GM21381 (cell line): ENCODE measurements around the gene LMX1B.

ENCODE experiments used
- ATAC-seq: cut with Tn5 transposase; IDR thresholded peaks from one replicate; pipeline ENCODE4 v1.9.1; 2021; ENCODE audit warnings: mild to moderate bottlenecking, moderate library complexity; ENCODE audit not compliant: unreplicated experiment

LMX1B gene

DNA sequence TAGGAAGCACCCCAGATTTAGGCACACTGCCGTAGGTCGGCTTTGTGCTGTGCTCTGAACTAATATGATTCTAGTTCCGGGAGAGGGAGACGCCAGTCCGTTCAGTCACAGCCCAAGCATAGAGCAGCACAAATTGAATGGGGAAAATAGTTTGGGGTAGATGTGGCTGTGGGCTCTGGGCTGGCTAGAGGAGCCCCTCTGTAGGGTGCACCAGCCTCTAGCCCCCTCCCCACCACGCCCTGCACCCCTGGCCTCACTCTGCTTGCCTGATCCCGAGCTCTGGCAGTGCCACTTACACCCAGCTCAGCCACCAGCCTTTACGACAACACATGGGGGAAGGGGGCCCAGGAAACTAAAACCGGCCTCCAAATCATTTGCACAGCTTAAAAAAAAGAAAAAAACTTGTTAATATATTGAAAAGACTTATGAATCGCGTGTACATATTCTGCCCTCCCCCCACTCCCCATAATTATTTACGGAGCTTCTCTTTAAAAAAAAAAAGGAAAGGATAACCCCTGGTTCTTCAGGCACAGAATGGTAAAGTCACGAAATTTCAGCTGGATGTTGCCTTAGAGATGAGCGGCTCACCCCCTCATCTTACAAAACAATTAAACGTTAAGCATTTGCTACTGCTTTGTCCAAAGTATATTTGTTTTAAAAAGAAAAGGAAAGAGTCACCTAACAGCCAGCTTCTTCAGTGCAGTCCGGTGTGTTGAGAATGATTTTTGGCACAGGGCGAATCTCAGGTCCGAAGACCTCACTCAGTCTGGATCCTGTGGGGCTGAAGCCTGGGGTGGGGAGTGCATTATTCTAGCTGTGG is 3.5 kb downstream of the LMX1B start:
- ATAC-seq = no peak

DNA sequence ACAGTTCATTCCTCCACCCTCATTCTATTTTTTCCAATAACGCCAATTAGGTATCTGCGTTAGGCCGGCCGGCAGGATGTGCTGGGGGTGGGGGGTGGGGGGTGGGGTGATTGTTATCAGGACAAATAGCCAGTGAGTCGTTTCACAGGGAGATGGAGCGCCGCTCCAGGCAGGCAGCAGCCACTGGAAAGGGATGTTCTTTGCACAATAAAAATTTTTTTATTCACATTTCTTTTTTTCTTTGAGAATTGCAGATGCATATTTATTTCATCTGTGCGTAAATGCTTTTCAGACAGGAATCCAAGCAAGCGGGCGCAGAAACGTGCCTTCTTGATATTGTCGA is 4.1 kb downstream of the LMX1B start:
- ATAC-seq = no peak

DNA sequence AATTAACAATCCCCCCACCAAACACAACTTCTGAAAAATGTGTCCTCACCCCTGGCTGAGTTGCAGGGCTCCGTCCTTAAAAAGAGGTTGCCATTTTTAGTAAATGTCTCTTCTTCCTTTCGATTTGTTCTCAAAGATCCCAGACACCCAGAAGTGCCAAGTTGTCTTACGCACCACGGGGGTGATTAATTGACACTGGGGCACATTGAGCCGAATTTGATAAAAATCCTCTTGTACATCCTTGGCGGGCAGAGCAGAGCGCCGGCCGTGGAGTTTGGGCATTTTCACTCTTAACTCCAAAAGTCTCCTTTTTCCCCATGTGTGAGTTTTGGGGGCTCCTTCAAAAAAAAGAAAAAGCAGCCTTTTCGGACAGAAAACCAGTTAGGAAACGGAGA is 4.5 kb downstream of the LMX1B start:
- ATAC-seq = no peak

DNA sequence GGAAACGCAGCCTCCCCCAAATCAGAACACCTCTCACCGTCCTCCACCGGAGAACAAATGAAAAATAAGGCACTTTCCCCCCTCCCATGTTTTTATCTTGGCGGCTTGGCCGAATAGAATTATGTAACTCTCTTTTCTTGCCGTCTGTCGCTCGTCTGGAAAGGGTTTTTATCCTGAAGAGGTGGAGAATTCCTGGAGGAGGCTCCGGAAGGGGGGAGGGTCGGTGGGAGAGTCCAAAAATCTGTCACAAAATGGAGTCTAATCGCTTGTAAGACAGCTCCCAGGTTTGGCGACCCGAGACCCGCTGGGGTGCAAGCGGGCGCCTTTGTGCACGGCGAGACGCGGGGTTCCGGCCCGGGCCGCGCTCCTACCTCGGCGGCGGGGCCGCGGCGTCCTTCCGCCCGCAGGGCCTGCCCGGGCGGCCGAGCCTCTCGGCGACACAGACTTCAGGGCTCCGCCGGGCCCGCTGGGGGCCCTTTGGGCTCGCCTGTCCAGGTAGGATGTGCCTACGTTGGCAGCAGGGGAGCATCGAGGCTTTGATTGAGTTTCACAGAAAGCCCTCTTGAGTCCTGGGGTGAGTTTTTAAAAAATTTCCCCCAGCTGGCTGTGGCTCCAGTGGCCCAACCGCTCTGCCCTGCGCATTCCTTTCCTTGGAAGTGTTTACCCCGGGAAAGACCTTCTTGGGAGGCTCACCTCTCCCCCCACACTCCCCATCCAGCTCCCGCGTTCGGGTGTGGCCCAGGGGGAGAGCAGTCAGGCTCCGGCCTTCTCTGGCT is 5.0 kb downstream of the LMX1B start:
- ATAC-seq = no peak

DNA sequence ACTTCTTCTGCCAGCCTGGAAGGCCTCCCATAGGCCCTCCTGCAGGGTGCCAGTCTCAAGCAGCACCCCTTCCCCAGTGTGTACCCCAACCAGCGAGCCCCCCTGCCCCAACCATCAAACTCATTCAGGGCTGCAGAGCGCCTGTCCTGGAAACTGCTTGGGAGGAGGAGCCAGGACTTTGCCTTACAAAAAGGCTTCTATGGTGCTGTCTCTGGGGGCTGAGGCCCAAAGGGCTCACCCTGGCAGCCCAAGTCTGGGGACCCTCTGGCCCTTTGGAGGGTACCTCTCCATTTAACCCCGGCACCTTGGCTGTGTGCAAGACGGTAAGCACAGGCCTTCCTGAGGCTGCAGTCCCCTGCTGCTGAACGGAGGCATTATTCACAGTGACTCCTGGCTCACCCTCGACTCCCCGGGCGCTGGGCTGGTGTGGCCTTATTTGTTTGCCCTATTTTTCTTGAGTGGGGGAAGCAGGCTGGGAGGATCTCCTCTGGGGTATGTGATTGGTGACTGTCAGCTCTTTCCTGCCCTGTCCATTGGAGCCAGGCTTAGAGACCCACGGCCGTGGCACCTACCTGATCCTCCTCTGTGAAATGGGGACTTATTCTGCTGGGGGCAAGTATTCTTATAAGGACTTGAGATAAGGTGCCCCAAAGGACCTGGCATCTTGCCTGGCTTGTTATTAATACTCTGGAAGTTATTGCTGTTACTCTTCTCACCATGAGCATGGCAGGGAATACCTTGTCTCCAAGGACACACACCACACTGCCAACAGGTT is 5.8 kb downstream of the LMX1B start:
- ATAC-seq = no peak

DNA sequence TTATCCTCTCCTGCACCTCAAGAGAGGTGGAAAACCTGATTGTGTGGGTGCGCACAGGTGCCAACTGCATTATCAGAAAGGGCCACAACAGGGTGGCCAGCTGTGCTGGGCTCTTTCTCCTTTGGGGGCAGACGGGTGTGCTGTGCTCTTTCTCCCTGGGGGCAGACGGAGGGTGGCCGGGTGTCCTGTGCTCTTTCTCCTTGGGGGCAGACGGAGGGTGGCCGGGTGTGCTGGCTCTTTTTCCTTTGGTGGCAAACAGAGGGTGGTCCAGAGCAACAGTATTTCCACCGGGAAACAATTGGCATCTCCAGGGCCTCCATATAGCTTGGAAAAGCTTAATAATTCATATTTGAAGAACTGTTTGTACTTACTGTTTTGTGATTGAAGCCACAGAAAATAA is 6.8 kb downstream of the LMX1B start:
- ATAC-seq = no peak

DNA sequence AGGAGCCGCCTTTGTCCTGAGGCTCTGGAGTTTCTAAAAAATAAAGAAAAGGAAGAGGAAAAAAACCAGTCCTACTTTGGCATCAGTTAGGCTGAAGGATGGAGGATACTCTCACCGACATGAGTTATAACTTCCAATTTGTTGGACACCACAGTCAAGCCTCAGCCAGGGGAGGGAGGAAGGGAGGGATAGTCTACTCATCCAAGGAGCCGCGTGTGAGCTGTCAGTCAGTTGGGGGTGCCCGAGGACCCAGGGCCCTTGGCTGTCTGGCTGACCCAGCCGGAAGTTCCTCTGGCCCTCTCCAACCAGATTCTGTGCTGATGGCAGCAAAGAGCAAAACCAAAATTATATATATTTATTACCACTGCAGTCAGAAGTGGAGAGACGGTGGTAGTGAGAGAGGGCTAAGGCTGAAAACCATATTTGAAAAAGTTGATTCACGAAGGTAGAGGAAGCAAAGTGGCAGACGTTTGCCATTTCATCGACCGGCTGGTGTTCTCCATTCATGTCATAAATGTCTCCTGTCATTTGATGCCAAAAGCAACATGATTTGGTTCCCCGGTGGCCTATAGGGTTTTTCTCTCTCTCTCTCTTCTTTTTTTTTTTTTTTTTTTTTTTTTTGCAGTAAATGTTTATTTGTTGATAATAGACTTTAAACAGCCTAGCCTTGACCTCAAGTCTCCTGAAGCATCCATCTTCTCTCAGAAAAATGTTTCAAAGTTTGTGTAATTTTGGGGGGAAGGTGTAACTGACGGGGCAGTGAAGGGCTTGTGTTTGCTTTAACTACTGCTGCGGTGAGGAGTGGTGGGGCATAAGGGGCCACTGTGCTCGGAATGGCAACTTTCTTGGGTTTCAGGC is 7.6 kb downstream of the LMX1B start:
- ATAC-seq = no peak

DNA sequence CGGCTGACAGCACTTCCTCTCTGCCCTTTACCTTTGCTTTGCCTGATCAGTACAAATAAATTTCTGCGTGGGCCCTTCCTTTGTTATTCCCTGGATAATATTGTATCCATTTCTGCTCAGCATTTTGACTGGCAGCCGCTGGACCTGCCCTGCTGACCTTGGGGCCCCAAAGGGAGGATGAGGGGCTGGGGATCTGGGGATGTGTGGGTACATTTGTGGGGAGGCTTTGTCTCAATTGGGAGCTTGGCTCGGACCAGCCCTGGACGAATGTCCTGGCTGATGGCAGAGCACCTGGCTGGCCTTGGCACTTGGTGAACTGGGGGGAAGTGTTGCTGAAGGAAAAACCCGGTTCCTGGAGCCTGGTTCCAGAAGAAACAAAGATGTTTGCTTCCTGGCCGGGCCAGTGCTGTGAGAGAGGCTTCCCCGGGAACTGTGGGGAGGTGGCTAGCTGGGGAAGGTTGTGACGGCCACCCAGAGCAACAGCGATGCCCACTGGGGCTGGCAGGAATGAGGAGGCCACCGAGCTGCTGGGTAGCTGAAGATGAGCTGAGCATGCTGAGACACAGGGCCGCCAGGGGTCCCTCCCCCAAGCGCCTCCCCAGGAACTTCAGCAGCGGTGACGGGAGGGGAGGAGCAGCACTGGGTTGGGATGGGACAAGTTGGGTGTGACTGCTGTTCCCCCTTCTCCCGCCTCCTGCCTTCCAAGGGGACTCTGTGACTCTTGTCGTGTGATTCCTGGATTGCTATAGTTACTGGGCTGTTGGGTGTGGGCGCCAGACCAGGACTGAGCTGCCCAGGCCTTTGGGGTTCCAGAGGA is 8.4 kb downstream of the LMX1B start:
- ATAC-seq = no peak

DNA sequence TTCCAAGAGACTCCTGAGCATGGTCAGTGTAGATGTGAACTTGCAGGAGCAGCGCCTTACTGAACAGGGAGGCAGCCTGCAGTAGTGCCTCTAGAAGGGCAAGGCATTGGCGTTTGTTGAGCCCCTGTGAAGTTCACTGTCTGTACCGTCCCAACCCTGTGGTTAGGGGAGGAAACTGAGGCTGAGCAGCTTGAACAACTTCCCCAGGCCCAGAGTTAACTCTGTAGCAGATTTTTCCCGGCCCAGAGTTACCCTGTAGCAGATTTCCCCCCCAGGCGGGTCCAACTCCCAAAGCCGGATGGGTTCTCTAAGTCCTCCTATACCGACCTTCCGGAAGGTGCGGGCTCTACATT is 9.6 kb downstream of the LMX1B start:
- ATAC-seq = no peak

DNA sequence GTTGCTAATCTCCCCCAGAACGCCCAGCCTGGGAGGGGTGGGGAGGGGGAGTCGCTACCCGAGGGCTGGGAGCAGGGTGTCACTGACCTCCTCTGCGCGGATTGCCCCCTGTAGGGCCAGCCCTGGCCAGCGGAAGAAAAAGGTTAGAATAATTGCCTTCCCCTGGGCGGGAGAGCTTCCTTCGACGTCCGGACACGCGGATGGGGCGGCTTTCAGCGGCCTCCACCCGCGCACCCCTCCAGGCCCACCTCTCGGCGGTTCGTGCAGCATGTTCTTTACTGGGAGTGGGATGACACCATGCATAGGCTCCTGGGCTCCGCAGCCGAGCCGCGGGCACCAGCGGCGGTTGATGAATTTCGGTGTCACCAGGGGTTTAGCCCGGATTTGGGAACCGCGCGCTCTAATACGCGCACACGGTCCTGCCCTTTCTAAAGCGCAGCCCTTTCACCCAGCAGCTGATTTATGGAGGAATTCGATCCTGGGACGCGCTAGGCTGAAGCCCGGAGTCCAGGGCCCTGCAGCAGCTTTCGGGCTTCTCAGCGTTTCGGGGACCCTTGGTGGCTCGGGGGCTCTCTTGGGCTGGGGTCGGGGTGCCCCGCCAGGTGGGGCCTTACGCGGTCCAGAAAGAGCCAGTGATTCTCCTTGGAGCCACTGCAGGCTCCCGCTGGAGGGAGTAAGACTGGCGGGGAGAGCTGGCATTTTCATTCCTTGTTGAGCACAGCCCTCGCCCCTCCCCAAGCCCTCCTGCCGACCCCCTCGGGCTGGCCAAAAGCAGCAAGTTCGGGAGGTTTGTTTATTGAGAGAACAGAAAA is 10.1 kb downstream of the LMX1B start:
- ATAC-seq = no peak

DNA sequence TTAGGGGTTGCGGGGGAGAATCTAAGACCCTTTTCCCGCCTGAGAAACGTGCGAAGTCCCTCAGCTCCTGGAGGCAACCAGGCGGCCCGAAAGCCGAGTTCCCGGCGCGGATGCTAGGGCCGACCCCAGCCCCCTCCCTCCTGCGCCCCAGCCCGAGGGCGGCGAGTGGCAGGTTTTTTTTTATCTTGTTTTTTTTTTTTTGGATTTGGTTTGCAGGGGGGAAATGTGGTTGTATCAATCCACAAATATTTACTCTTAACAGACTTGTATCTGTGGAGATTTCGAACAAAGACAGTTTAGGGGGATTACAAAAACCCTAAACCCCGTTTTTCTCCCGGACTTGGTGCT is 10.7 kb downstream of the LMX1B start:
- no peak for ATAC-seq

DNA sequence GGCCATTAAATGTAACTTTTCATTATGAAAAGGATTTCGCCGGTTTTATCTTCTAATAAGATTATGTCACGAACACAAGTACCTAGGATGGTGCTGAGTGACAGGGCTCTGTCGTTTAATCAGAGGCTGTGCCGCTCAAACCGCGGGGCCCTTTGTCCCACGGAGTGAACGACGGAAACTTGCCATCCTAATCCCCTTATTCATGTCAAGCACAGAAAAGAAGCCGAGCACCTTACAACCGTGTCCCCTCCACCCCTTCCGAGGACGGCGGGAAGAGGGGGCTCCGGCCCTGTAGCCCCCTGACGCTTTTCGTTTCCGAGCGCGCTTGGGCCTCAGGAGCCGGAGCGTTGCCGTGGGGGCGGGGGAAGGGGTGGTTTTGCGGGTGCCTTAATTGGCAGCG is 11.2 kb downstream of the LMX1B start:
- no peak for ATAC-seq

DNA sequence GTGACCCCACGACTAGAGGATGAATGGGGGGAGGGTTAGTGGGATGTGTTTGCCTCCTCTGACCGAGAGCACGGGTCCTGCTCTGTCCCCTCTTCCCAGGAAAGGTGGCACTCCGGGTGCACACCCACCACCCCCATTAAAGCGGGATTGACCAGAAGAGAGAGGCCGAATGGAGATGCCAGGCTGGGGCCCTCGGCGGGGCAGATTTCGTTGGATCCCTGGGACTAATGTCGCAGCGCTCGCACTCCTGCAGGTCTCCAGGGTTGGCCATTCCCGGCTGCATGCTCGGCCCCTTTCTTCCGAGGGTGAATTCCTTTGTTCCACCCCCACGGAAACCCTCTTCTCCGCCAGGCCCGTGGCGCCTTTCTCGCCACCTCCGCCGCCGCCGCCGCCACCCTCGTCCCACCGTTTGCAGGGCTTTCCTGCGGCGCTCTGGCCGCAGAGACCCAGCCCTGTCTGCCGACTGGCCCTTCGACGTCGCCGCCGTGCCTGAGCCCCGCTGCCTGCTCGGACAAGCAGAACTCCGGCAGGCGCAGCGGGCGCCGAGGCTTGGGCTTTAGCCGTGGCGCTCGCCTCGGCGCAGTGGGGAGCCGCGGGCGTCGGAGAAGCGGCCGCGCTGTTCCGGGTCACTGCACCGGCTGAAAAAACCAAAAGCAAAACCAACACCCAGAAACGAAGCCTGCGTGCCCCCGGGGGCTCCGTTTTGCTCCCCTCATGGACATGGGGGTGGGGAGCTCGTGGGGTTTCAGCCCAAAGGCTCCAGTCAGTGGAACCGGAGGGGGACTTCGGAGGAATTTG is 11.8 kb downstream of the LMX1B start:
- ATAC-seq = no peak

DNA sequence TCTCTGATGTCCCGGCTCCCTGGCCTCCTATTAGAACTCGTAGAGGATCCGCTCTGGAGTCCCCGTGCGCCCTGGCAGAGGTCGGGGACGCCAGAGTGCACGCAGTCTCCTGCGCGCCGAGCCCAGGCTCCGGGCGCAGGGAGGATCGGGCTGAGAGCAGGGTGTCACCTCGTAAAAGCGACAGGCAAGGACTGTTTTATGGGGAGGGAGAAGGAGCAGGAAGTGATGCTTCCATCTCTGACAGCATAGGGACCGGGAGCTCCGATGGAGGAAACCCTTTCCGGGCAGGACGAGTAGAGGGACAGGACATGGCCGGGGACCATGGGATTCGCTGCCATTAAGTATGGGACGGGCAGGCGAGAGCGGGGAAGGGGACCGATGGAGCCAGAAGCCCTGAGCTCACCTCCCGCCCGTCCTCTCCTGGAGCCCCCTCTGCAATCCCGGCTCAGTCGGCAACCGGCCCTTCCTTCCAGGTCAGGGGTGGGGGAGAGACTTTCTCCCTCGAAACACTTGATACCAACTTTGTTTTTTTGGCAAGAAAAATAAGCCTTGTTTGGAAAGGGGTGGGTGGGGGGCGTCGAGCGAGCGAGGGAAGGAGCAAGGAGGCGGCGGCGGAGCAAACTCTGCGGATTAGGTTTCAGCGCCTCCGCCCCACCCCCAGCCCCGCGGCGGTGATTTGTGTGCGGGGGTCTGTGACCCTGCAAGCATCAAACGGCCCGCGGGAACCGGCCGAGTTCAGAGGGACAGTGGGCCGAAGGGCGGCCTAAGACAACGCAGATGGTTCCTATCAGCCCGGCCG is 12.6 kb downstream of the LMX1B start:
- ATAC-seq = no peak

DNA sequence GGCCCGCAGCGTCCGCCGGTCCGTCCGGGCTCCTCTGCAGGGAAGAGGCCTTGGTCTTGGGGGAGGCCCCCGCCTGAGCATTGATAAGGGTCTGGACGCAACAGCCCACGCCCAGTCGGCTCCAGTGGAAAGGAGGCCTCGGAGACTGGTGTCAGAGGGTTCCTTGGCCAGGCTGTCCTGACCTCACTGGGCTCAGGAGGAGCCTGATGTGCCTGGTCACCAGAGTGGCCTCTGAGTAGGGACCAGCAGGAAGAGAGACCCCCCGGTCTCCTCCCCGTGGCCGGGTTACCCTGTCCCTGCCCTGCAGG is 13.2 kb downstream of the LMX1B start:
- no peak for ATAC-seq

DNA sequence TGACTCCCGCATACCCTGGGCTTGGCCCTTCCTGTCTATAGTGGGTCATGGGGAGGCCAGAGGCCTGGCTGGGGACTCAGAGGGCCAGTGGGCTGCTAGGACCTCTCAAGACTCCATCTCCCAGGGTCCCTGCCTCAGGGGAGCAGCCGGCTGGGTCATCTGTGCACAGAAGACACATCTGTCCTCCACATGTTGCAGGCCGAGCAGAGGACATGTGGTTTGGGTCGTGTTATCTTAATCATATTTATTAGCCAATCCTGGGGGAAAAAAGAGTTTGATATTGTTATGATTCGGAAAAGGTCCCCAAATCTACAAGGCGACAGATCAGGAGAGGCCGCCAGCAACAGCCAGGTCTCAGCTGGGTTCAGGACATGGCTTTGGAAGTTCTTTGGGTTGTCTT is 14.4 kb downstream of the LMX1B start:
- no peak for ATAC-seq

DNA sequence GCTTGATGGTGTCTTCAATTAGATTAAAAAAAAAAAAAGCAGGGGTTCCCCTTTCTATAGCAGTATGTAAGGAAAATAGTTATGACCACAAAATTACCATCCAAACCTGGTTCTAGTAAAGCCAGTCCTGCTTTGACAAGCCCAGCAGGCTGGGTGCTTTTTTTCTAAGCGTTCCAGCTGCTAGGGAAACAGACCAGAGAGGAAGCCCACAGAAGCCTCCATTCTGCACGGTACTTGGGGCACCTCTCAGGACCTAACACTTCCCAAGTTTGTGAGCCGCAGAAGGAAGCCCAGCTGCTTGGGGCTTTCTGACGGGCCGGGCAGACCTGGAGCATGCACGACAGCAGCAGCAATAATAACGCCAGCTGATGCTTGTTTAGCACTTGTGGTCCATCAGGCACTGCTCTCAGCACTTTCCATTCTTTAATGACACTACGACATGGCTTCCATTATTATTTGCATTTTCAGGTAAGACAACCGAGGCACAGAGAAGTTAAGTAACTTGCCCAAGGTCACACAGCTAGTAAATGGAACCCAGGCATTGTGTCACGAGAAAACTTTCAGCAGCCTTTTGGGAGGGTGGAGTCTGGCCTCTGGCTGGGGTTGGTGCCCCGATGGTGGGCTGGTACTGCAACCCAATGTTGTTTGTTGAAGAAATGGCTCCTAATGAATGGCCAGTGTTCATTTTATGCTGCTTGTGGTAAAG is 15.4 kb downstream of the LMX1B start:
- ATAC-seq = no peak
